ENCODE data around the gene RUNX2. TPM values are rescaled to one million over a fixed set of nuclear protein-coding genes. Genes with fewer than 3 reads are reported as not detected.

RUNX2 gene
- total and polyA plus RNA-seq, 4 donors: 0.09 to 1.5 (median 0.75) TPM

DNA sequence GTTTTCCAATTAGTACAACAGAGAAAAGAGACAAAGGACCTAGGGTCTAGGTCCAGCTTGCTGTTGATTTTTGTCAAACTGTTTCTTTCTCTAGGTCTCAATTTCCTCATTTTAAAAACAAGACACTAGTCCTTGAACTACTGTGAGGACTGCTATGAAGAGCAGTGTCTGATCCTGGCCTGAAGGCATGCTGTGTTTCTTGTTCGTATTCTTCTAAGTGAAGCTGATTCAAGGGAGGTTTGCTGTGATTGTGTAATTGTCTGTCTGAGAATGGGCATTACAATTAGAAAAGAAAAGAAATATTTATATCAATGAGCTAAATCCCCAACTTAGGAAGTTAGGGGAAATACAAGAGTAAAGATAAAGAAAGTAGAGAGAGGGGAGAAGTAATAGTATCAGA lies 277.8 kb downstream of the RUNX2 start:
- H3K27ac ChIP-seq (ENCODE audit: low read depth in 1 of 2, low read length in 2 of 2): no peak overlapping the region
- no peak overlapping the region for H3K4me3 ChIP-seq (ENCODE audit: low read depth in 1 of 3, low read length in 3 of 3)
- no peak for DNase-seq (ENCODE audit: low spot score)
- no peak for TF ChIP-seq CTCF (IDR thresholded peaks at IDR 0.05; ENCODE audit: low read depth, low read length, missing input control)
- TF ChIP-seq YY1 (IDR thresholded peaks at IDR 0.05): no peak
- TF ChIP-seq, protein P1, sequence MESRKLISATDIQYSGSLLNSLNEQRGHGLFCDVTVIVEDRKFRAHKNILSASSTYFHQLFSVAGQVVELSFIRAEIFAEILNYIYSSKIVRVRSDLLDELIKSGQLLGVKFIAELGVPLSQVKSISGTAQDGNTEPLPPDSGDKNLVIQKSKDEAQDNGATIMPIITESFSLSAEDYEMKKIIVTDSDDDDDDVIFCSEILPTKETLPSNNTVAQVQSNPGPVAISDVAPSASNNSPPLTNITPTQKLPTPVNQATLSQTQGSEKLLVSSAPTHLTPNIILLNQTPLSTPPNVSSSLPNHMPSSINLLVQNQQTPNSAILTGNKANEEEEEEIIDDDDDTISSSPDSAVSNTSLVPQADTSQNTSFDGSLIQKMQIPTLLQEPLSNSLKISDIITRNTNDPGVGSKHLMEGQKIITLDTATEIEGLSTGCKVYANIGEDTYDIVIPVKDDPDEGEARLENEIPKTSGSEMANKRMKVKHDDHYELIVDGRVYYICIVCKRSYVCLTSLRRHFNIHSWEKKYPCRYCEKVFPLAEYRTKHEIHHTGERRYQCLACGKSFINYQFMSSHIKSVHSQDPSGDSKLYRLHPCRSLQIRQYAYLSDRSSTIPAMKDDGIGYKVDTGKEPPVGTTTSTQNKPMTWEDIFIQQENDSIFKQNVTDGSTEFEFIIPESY (IDR thresholded peaks at IDR 0.05): no peak
- TF ChIP-seq HNF4G (IDR thresholded peaks at IDR 0.05): no peak
- no peak for TF ChIP-seq FOXA1 (IDR thresholded peaks at IDR 0.05)
- no peak for TF ChIP-seq HNF4A (conservative IDR thresholded peaks at IDR 0.05)
- TF ChIP-seq MAX (IDR thresholded peaks at IDR 0.05): no peak
- no peak for TF ChIP-seq GABPA (IDR thresholded peaks at IDR 0.05 in 1 of 2, conservative IDR thresholded peaks at IDR 0.05 in 1 of 2)
- H3K4me1 ChIP-seq (ENCODE audit: control insufficient read depth in 4 of 4, insufficient read depth in 4 of 4, low read length in 3 of 4): no peaks in the 10 kb centered on the region
- H3K9me3 ChIP-seq (ENCODE audit: control insufficient read depth in 4 of 4, low read length in 3 of 4): no peaks in the 10 kb centered on the region
- no peaks in the 10 kb centered on the region for H3K36me3 ChIP-seq (ENCODE audit: control insufficient read depth in 4 of 4, insufficient read depth in 3 of 4, low read depth in 1 of 4, low read length in 3 of 4)
- 94% methylated on average over 1 of the region's 1 CpG for WGBS
- H3K9ac ChIP-seq (ENCODE audit: low read depth in 1 of 2, low read length in 2 of 2): no peak overlapping the region
- H3K27me3 ChIP-seq (ENCODE audit: control insufficient read depth in 4 of 4, insufficient read depth in 4 of 4, low read length in 3 of 4): no peaks in the 10 kb centered on the region

DNA sequence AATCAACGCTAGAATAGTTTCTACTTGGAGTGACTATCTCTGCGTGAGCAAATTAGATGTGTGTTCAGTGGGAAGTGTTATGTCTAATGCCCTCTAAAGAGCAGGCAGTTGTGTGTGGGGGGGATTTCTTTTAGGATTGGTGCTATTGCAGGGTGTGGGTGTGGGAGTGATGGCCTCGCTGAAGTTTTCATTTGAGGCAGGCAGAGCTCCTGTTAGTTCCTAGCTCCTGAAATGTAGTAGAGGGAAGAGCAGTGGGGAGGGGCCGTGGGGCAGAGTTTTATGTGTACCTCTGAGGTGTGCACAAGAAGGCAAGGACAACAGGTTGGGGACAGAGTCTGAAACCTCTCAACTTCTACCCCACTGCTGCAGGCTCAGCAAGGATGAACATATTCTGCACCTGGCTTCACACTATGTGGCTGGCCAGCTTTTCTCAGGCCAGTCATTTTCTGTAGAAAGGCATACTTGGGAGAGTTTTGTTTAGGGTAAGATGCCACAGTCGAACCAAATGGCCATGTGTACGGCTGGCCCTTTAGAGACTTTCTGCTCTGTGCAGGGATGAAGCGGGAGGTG lies 278.8 kb downstream of the RUNX2 start:
- H3K27ac ChIP-seq (ENCODE audit: low read depth in 1 of 2, low read length in 2 of 2): no peak overlapping the region
- no peak overlapping the region for H3K9ac ChIP-seq (ENCODE audit: low read depth in 1 of 2, low read length in 2 of 2)
- no peaks in the 10 kb centered on the region for H3K9me3 ChIP-seq (ENCODE audit: control insufficient read depth in 4 of 4, low read length in 3 of 4)
- no peaks in the 10 kb centered on the region for H3K27me3 ChIP-seq (ENCODE audit: control insufficient read depth in 4 of 4, insufficient read depth in 4 of 4, low read length in 3 of 4)
- DNase-seq (ENCODE audit: low spot score): no peak
- no peaks in the 10 kb centered on the region for H3K36me3 ChIP-seq (ENCODE audit: control insufficient read depth in 4 of 4, insufficient read depth in 3 of 4, low read depth in 1 of 4, low read length in 3 of 4)
- peaks cover 0 to 2% (median 0%) of the 10 kb centered on the region in 4 donors for H3K4me1 ChIP-seq (ENCODE audit: control insufficient read depth in 4 of 4, insufficient read depth in 4 of 4, low read length in 3 of 4)
- 82% methylated on average over 7 of the region's 7 CpGs for WGBS
- H3K4me3 ChIP-seq (ENCODE audit: low read depth in 1 of 3, low read length in 3 of 3): no peak overlapping the region
- TF ChIP-seq CTCF (IDR thresholded peaks at IDR 0.05; ENCODE audit: low read depth, low read length, missing input control) (no peak), YY1 (IDR thresholded peaks at IDR 0.05) (no peak), JUND (IDR thresholded peaks at IDR 0.05) (no peak), HNF4A (conservative IDR thresholded peaks at IDR 0.05) (no peak), SP1 (IDR thresholded peaks at IDR 0.05) (no peak), FOXA2 (IDR thresholded peaks at IDR 0.05) (no peak), MAX (IDR thresholded peaks at IDR 0.05) (no peak), RXRA (IDR thresholded peaks at IDR 0.05) (no peak), ATF3 (IDR thresholded peaks at IDR 0.05) (no peak), NR2F2 (IDR thresholded peaks at IDR 0.05) (no peak), TAF1 (conservative IDR thresholded peaks at IDR 0.05) (no peak), EGR1 (IDR thresholded peaks at IDR 0.05; ENCODE audit: low read depth in 2 of 2) (no peak), RAD21 (IDR thresholded peaks at IDR 0.05) (no peak), HNF4G (IDR thresholded peaks at IDR 0.05) (no peak), FOXA1 (IDR thresholded peaks at IDR 0.05) (no peak), GABPA (IDR thresholded peaks at IDR 0.05 in 1 of 2, conservative IDR thresholded peaks at IDR 0.05 in 1 of 2) (no peak)
- TF ChIP-seq, protein P1 (IDR thresholded peaks at IDR 0.05): no peak
- TF ChIP-seq, protein P2, sequence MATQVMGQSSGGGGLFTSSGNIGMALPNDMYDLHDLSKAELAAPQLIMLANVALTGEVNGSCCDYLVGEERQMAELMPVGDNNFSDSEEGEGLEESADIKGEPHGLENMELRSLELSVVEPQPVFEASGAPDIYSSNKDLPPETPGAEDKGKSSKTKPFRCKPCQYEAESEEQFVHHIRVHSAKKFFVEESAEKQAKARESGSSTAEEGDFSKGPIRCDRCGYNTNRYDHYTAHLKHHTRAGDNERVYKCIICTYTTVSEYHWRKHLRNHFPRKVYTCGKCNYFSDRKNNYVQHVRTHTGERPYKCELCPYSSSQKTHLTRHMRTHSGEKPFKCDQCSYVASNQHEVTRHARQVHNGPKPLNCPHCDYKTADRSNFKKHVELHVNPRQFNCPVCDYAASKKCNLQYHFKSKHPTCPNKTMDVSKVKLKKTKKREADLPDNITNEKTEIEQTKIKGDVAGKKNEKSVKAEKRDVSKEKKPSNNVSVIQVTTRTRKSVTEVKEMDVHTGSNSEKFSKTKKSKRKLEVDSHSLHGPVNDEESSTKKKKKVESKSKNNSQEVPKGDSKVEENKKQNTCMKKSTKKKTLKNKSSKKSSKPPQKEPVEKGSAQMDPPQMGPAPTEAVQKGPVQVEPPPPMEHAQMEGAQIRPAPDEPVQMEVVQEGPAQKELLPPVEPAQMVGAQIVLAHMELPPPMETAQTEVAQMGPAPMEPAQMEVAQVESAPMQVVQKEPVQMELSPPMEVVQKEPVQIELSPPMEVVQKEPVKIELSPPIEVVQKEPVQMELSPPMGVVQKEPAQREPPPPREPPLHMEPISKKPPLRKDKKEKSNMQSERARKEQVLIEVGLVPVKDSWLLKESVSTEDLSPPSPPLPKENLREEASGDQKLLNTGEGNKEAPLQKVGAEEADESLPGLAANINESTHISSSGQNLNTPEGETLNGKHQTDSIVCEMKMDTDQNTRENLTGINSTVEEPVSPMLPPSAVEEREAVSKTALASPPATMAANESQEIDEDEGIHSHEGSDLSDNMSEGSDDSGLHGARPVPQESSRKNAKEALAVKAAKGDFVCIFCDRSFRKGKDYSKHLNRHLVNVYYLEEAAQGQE (IDR thresholded peaks at IDR 0.05): no peak

All from liver (tissue), 9 donors.